D721Med (cell line): ENCODE results near the gene CENPX.

ENCODE experiments used
- DNase-seq: peaks from one replicate; pipeline ENCODE4 v3.0.0; 2011; ENCODE audit warnings: low spot score; ENCODE audit not compliant: insufficient read length
- FAIRE-seq: peaks from 2 replicates; lab custom pipeline; 2011; peaks lifted over from hg19 to GRCh38; lab: Jason Lieb, UNC
- CTCF ChIP-seq: IDR thresholded peaks from 2 replicates; pipeline ENCODE4 v1.5.1; 2012; ENCODE audit warnings: mild to moderate bottlenecking, control low read depth; ENCODE audit not compliant: insufficient read depth; ENCODE audit errors: missing control alignments

Gene CENPX

GRCh38 chr17:82058855-82059249 lies 36.2 kb upstream of the CENPX start:
- TF ChIP-seq CTCF = no peak
- DNase-seq (no peak), FAIRE-seq (no peak)

- FAIRE-seq (no peak), DNase-seq (no peak)
- TF ChIP-seq CTCF = no peak
Observed at GRCh38 chr17:82058230-82058854, 35.7 kb upstream of the CENPX start.

GRCh38 chr17:82056729-82057621 lies 34.3 kb upstream of the CENPX start:
- no peak for FAIRE-seq
- no peak for DNase-seq
- TF ChIP-seq CTCF = no peak

- TF ChIP-seq CTCF = no peak
- no peak for FAIRE-seq
- no peak for DNase-seq
Observed at GRCh38 chr17:82055965-82056728, 33.5 kb upstream of the CENPX start.

- no peak for DNase-seq
- FAIRE-seq = no peak
- no peak for TF ChIP-seq CTCF
Observed at GRCh38 chr17:82055023-82055964, 32.6 kb upstream of the CENPX start.

GRCh38 chr17:82054351-82055022 lies 31.8 kb upstream of the CENPX start:
- DNase-seq (no peak), FAIRE-seq (no peak)
- TF ChIP-seq CTCF = no peak
